ENCODE results near the gene PAK1.

PAK1 gene

DNA sequence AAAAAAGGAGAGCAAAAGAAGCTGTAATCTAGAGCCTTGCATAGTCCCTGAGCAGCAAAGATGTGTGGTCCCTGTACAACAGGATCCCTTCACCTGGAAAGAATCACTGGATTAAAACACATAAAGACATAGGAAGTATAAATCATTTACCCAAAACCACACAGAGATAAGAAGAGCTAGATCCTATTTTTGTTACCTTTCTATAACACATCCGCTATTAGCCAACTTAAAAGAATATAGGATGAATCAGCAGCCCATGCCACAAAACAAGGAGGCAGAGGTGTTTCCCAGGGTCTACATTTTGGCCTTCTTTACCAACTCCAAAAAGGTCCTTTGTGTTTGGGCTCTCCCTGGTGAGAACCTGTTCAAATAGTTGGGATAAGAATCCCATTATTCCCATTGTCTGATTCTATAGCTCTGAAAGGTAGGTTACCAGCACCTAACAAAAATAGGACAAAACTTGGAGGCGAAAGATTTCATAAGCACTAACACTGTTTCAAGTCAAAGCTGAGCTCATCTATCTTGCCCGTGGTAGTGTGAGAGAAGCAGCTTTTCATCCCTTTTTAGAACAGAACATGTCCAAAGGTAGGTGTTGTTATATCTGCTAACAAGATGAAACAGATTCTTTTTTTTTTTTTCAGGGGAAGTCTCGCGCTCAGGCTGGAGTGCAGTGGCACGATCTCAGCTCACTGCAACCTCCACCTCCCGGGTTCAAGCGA lies 26.8 kb downstream of the PAK1 start:
- no peak for TF ChIP-seq CTCF (IDR thresholded peaks at IDR 0.05; ENCODE audit: insufficient read depth, low read length, poor library complexity, severe bottlenecking)
- no peak overlapping the region for H3K4me3 ChIP-seq (replicated peaks; ENCODE audit: low read depth, low read length)
- H3K36me3 ChIP-seq (ENCODE audit: control insufficient read depth, insufficient read depth, low read length), result no peaks in the 10 kb centered on the region
- no peak for DNase-seq (ENCODE audit: extremely low read depth, insufficient read length)
- no peaks in the 10 kb centered on the region for H3K27me3 ChIP-seq (replicated peaks; ENCODE audit: control insufficient read depth, insufficient read depth, low read length)

GRCh38 chr11:77444261-77444660 lies 29.6 kb downstream of the PAK1 start:
- Histone ChIP-seq H3K36me3 (ENCODE audit: control insufficient read depth, insufficient read depth, low read length) (no peaks in the 10 kb centered on the region), H3K27me3 (replicated peaks; ENCODE audit: control insufficient read depth, insufficient read depth, low read length) (no peaks in the 10 kb centered on the region), H3K4me3 (replicated peaks; ENCODE audit: low read depth, low read length) (no peak overlapping the region)
- TF ChIP-seq CTCF (IDR thresholded peaks at IDR 0.05; ENCODE audit: insufficient read depth, low read length, poor library complexity, severe bottlenecking), result no peak
- no peak for DNase-seq (ENCODE audit: extremely low read depth, insufficient read length)

GRCh38 chr11:77442394-77443053 lies 31.4 kb downstream of the PAK1 start:
- no peak for DNase-seq (ENCODE audit: extremely low read depth, insufficient read length)
- TF ChIP-seq CTCF (IDR thresholded peaks at IDR 0.05; ENCODE audit: insufficient read depth, low read length, poor library complexity, severe bottlenecking), result no peak
- H3K4me3 ChIP-seq (replicated peaks; ENCODE audit: low read depth, low read length), result 0 out of 2 replicates have a peak overlapping the region, but pooled peaks have one; percentile 1

DNA sequence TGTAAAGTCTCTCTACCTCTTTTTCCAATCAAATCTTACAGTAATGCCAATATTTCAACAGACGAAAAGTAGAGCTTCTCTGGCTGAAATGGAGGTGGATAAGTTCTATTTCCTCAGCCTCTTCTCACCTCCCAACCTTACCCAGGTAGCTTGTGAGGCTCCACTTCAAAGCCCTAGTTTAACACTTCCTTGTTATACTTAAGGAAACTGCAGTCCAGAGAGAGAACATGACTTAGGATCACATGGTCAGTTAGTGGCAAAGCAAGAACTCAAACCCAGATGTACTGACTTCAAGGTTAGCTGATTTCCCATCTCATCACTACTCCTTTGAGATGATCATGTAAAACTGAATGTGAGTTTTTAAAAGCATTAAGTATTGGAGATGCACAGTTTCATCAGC lies 32.5 kb downstream of the PAK1 start:
- H3K4me3 ChIP-seq (replicated peaks; ENCODE audit: low read depth, low read length), result no peak overlapping the region
- no peak for DNase-seq (ENCODE audit: extremely low read depth, insufficient read length)
- H3K27me3 ChIP-seq (replicated peaks; ENCODE audit: control insufficient read depth, insufficient read depth, low read length), result no peaks in the 10 kb centered on the region
- no peaks in the 10 kb centered on the region for H3K36me3 ChIP-seq (ENCODE audit: control insufficient read depth, insufficient read depth, low read length)
- no peak for TF ChIP-seq CTCF (IDR thresholded peaks at IDR 0.05; ENCODE audit: insufficient read depth, low read length, poor library complexity, severe bottlenecking)

More at GRCh38 chr11:77442394-77443053, 31.4 kb downstream of the PAK1 start:
- Histone ChIP-seq H3K36me3 (ENCODE audit: control insufficient read depth, insufficient read depth, low read length) (no peaks in the 10 kb centered on the region), H3K27me3 (replicated peaks; ENCODE audit: control insufficient read depth, insufficient read depth, low read length) (no peaks in the 10 kb centered on the region)

DNA sequence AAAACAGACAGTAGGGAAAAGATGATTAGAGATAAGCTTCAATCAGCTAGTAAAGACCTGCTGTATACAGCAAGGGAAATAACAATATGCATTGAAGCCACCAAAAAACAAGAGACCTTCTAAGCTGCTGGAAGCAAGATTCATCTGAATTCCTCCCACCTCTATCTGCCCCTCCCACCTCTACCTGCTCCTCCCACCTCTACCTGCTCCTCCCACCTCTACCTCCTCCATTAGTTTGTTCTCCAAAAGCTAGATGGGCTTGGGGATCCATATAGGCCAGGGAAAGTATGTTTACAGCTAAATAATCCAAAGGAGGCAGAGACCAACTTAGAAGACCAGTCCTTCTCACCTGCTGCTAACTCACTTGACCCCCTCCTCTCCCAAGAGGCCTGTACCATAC lies 33.2 kb downstream of the PAK1 start:
- Histone ChIP-seq H3K27me3 (replicated peaks; ENCODE audit: control insufficient read depth, insufficient read depth, low read length) (no peaks in the 10 kb centered on the region), H3K36me3 (ENCODE audit: control insufficient read depth, insufficient read depth, low read length) (no peaks in the 10 kb centered on the region), H3K4me3 (replicated peaks; ENCODE audit: low read depth, low read length) (no peak overlapping the region)
- no peak for TF ChIP-seq CTCF (IDR thresholded peaks at IDR 0.05; ENCODE audit: insufficient read depth, low read length, poor library complexity, severe bottlenecking)
- DNase-seq (ENCODE audit: extremely low read depth, insufficient read length), result no peak
